ENCODE measurements around the gene PCNX4. TPM values are rescaled to one million over a fixed set of nuclear protein-coding genes. Genes with fewer than 3 reads are reported as not detected.

The PCNX4 gene
- total RNA-seq, 1 experiment from 2014 or later: 48.4 TPM

- POLR2A ChIA-PET: interaction anchor here (0.5 to 0.7 kb wide), 2 partner anchors 137 to 142 kb away, joined by 3 to 4 read pairs; no protein-coding TSS in a partner anchor
- Histone ChIP-seq H3K4me3 (replicated peaks in 1 of 2; ENCODE audit: low read depth in 1 of 2, low read length in 2 of 2) (no peak overlapping the region), H3K9ac (ENCODE audit: low read length) (no peak overlapping the region), H2AFZ (ENCODE audit: low read depth, low read length, poor library complexity, severe bottlenecking) (no peak overlapping the region), H3K27ac (ENCODE audit: low read depth, low read length) (no peak overlapping the region), H3K9me2 (ENCODE audit: insufficient read depth) (no peaks in the 10 kb centered on the region), H3K4me1 (ENCODE audit: control insufficient read depth in 1 of 2, insufficient read depth in 2 of 2, low read length in 2 of 2) (no peaks in the 10 kb centered on the region), H4K20me1 (ENCODE audit: insufficient read depth) (no peaks in the 10 kb centered on the region), H3K27me3 (ENCODE audit: insufficient read depth, low read length) (no peaks in the 10 kb centered on the region), H3K79me2 (ENCODE audit: insufficient read depth, low read length) (no peaks in the 10 kb centered on the region), H3K4me2 (ENCODE audit: low read length) (no peak overlapping the region), H3K9me3 (ENCODE audit: control insufficient read depth in 1 of 2, insufficient read depth in 1 of 2, low read depth in 1 of 2, low read length in 2 of 2) (no peaks in the 10 kb centered on the region), H3K36me3 (ENCODE audit: control insufficient read depth in 1 of 2, insufficient read depth in 2 of 2, low read length in 2 of 2) (no peaks in the 10 kb centered on the region)
- CTCF ChIA-PET: interaction anchor here (1.4 kb wide), 1 partner anchor 372 kb away, joined by 3 read pairs; no protein-coding TSS in a partner anchor
- TF ChIP-seq CTCF (IDR thresholded peaks at IDR 0.05 in 2 of 3, conservative IDR thresholded peaks at IDR 0.05 in 1 of 3; ENCODE audit: borderline replicate concordance in 1 of 3, insufficient read depth in 1 of 3, low read depth in 2 of 3, low read length in 2 of 3): no peak
- TF ChIP-seq CBX3 (IDR thresholded peaks at IDR 0.05; ENCODE audit: low read depth): no peak
- TF ChIP-seq ZFX (IDR thresholded peaks at IDR 0.05): no peak
- RAD21 ChIA-PET (ENCODE audit: low non-redundant PET in 1 of 2, low total read pairs in 2 of 2, uncharacterized antibody in 2 of 2, unreplicated experiment in 2 of 2): no interaction called here
- ATAC-seq (no peak), DNase-seq (ENCODE audit: low read depth, low spot score) (no peak)
- intact Hi-C loops (cut with micrococcal nuclease): loop anchor here (2.0 to 10.0 kb wide), 4 partner anchors 145 to 1063 kb away; partner anchors contain the start of gene C14orf39
- no TSS peak for BruUV-seq (replicated peaks)
Observed at GRCh38 chr14:60189923-60190840, 98.5 kb downstream of the PCNX4 start.

GRCh38 chr14:60195179-60195810, 103.6 kb downstream of the PCNX4 start:
- Histone ChIP-seq H2AFZ (ENCODE audit: low read depth, low read length, poor library complexity, severe bottlenecking) (no peak overlapping the region), H3K27ac (ENCODE audit: low read depth, low read length) (no peak overlapping the region), H3K4me3 (replicated peaks in 1 of 2; ENCODE audit: low read depth in 1 of 2, low read length in 2 of 2) (no peak overlapping the region), H3K9me2 (ENCODE audit: insufficient read depth) (no peaks in the 10 kb centered on the region), H3K27me3 (ENCODE audit: insufficient read depth, low read length) (no peaks in the 10 kb centered on the region), H3K36me3 (ENCODE audit: control insufficient read depth in 1 of 2, insufficient read depth in 2 of 2, low read length in 2 of 2) (no peaks in the 10 kb centered on the region), H3K9me3 (ENCODE audit: control insufficient read depth in 1 of 2, insufficient read depth in 1 of 2, low read depth in 1 of 2, low read length in 2 of 2) (no peaks in the 10 kb centered on the region), H3K4me2 (ENCODE audit: low read length) (no peak overlapping the region), H3K4me1 (ENCODE audit: control insufficient read depth in 1 of 2, insufficient read depth in 2 of 2, low read length in 2 of 2) (peaks cover 0 to 9% of the 10 kb centered on the region in 2 experiments; a peak in 1 of 4 replicates), H4K20me1 (ENCODE audit: insufficient read depth) (no peaks in the 10 kb centered on the region), H3K9ac (ENCODE audit: low read length) (no peak overlapping the region), H3K79me2 (ENCODE audit: insufficient read depth, low read length) (no peaks in the 10 kb centered on the region)
- TF ChIP-seq RAD21 (IDR thresholded peaks at IDR 0.05; ENCODE audit: low read depth) (peak; percentile 36; the same call in 1 of the 2 replicates), CTCF (IDR thresholded peaks at IDR 0.05 in 2 of 3, conservative IDR thresholded peaks at IDR 0.05 in 1 of 3; ENCODE audit: borderline replicate concordance in 1 of 3, insufficient read depth in 1 of 3, low read depth in 2 of 3, low read length in 2 of 3) (peak in 1 of 3 experiments; percentile 7; a peak in 1 of 6 replicates), SRF (IDR thresholded peaks at IDR 0.05; ENCODE audit: low read depth) (no peak)
- intact Hi-C loops (cut with micrococcal nuclease): loop anchor here (10.0 kb wide), 1 partner anchor 140 kb away; no protein-coding TSS in a partner anchor
- ATAC-seq (no peak), DNase-seq (ENCODE audit: low read depth, low spot score) (no peak)
- ChIA-PET CTCF (no interaction called here), RAD21 (ENCODE audit: low non-redundant PET in 1 of 2, low total read pairs in 2 of 2, uncharacterized antibody in 2 of 2, unreplicated experiment in 2 of 2) (no interaction called here), POLR2A (no interaction called here)
- no TSS peak for BruUV-seq (replicated peaks)

Measured in HCT116 (cell line).